GM12878 (cell line): Measurements from ENCODE around the gene SMAGP.

Experiments used
- CREM ChIP-seq: IDR thresholded peaks from 2 replicates; pipeline ENCODE4 v1.6.1; 2014; ENCODE audit warnings: antibody characterized with exemption, low read depth
- EP300 ChIP-seq, 2 experiments: fragments of 150-350 bp in 1 of 2; IDR thresholded peaks; 2 replicates each; pipeline ENCODE4 v1.6.1; 2011 to 2012; ENCODE audit warnings: low read depth in 2 of 2, low read length in 2 of 2, borderline replicate concordance in 1 of 2, improper control_type of control experiment in 1 of 2, inconsistent platforms in 1 of 2; ENCODE audit not compliant: control insufficient read depth in 1 of 2
- POLR2AphosphoS5 ChIP-seq: IDR thresholded peaks from 2 replicates; pipeline ENCODE4 v1.6.1; 2011; ENCODE audit warnings: mild to moderate bottlenecking, low read length, inconsistent platforms
- ZNF217 ChIP-seq: fragments of 450-650 bp; IDR thresholded peaks from 2 replicates; pipeline ENCODE4 v1.6.1; 2017; ENCODE audit warnings: antibody characterized with exemption, mild to moderate bottlenecking

GRCh38 chr12:51262758-51263177, 7.4 kb downstream of the SMAGP start:
- TF ChIP-seq POLR2AphosphoS5: no peak
- no peak for TF ChIP-seq ZNF217
- TF ChIP-seq EP300 (IDR thresholded peaks at IDR 0.05; ENCODE audit: borderline replicate concordance in 1 of 2, control insufficient read depth in 1 of 2, low read depth in 2 of 2, low read length in 2 of 2): no peak
- TF ChIP-seq CREM: no peak
